Chondrocyte (in vitro differentiated cells): Measurements from ENCODE around the gene TRIM8. TPM values are rescaled to one million over a fixed set of nuclear protein-coding genes. Genes with fewer than 3 reads are reported as not detected.

Experiments used
- DNase-seq: peaks from one replicate; pipeline ENCODE4 v3.0.0; 2021; ENCODE audit warnings: mixed read lengths, low spot score
- H3K27ac Mint-ChIP-seq: one replicate; pipeline ENCODE4 v1.8.0; 2021; ENCODE audit warnings: mild to moderate bottlenecking, moderate library complexity, mixed read lengths; ENCODE audit not compliant: unreplicated experiment
- H3K27me3 Mint-ChIP-seq: 2 replicates; pipeline ENCODE4 v1.8.0; 2021; ENCODE audit warnings: low read depth, mixed read lengths
- H3K36me3 Mint-ChIP-seq: 2 replicates; pipeline ENCODE4 v1.8.0; 2021; ENCODE audit warnings: low read depth, mixed read lengths
- H3K4me1 Mint-ChIP-seq: 2 replicates; pipeline ENCODE4 v1.8.0; 2021; ENCODE audit warnings: low read depth, mild to moderate bottlenecking, mixed read lengths
- H3K4me3 Mint-ChIP-seq: one replicate; pipeline ENCODE4 v1.8.0; 2021; ENCODE audit warnings: mild to moderate bottlenecking, moderate library complexity, mixed read lengths; ENCODE audit not compliant: unreplicated experiment
- H3K9me3 Mint-ChIP-seq: 2 replicates; pipeline ENCODE4 v1.8.0; 2021; ENCODE audit warnings: low read depth, mixed read lengths
- total RNA-seq: library from RNA; stranded (reverse); gene quantifications from 3 replicates; pipeline ENCODE4 v1.2.1, GENCODE V29; 2021
- TF ChIP-seq, protein P1 (sequence below): fragments of 200-600 bp; sonication (generic); IDR thresholded peaks from 2 replicates; pipeline ENCODE4 v1.5.0; 2021; ENCODE audit warnings: antibody characterized with exemption, mild to moderate bottlenecking, moderate library complexity

Gene TRIM8
- total RNA-seq, 1 donor from 2014 or later = 66.8 TPM

DNA sequence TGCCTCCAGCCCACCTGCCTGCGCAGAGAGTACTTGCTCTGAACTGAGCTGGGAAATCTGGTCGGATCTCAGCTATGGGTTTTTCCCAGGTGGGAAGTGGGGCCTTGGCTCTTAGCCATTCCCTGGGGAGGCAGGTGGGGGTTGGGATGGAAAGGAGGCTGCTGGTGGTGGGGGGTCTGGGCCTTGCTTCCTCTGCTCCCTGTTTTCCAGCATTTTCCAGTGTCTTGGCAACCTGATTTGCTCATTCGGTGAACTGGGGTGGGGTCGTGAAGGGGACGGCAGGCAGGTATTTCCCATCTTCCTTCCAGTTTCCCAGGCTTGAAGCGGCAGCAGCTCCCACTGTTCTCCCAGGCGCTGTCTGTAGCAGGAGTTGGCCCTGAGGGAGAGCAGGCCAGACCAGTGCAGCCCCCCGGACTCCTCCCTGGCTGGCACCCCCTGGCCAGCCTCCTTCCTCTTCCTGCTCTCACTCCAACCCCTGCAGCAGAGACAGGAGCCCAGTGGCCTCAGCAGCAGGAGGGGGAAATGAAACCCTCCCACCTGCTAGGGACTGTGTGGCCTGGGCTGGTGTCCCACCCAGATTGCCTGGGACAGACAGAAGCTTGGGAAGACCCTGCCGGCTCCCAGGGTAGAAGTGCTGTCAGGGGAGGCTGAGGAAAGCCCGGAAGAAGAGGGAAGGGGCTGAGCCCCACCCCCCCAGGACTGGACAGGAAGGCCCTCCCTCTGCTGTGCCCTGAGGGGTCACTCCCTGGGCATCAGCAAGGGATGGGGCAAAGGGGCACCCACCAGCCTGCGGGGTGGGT is 6.6 kb downstream of the TRIM8 start:
- H3K36me3 Mint-ChIP-seq = peaks cover 9% of the 10 kb centered on the region

DNA sequence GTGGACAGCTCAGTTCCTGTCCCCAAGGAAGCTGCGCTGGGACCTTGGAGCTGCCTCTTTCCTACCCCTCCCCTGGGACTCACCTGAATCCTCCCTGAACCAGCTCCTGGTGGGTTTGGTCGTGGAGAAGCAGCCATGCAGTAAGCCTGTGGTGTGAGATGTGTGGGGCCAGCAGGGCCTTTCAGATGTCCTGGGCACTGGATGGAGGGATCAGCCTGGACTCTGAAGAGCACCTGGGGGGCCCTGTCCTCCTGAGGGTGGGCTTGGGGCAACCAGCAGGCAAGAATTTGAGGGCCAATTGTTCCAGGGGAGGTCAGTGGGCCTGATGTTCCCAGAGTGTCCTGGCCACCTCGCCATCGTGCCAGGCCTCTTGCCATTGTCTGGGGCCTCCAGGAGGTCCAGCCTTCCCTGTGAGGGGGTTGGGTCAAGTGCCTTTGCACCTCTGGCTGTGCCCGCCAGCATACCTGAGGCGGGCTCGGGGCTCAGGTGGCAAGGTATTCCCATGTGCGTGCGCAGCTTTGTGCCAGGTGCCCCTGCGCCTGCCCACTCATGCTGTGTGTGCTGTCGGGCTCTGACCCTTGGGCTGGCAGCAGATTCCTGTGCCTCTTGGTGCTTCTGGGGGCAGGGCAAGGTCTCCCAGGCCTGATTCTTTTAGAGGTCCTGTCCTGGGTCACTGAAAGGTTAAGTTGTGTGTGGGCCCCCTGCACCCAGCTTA is 7.3 kb downstream of the TRIM8 start:
- Mint-ChIP-seq H3K4me1 (peaks cover 41% of the 10 kb centered on the region), H3K27ac (no peak overlapping the region), H3K4me3 (no peak overlapping the region), H3K36me3 (peaks cover 12% of the 10 kb centered on the region), H3K27me3 (no peaks in the 10 kb centered on the region), H3K9me3 (no peaks in the 10 kb centered on the region)
- TF ChIP-seq, protein P1, sequence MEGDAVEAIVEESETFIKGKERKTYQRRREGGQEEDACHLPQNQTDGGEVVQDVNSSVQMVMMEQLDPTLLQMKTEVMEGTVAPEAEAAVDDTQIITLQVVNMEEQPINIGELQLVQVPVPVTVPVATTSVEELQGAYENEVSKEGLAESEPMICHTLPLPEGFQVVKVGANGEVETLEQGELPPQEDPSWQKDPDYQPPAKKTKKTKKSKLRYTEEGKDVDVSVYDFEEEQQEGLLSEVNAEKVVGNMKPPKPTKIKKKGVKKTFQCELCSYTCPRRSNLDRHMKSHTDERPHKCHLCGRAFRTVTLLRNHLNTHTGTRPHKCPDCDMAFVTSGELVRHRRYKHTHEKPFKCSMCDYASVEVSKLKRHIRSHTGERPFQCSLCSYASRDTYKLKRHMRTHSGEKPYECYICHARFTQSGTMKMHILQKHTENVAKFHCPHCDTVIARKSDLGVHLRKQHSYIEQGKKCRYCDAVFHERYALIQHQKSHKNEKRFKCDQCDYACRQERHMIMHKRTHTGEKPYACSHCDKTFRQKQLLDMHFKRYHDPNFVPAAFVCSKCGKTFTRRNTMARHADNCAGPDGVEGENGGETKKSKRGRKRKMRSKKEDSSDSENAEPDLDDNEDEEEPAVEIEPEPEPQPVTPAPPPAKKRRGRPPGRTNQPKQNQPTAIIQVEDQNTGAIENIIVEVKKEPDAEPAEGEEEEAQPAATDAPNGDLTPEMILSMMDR = no peak
- no peak for DNase-seq

More for the DNA sequence above, 6.6 kb downstream of the TRIM8 start:
- H3K9me3 Mint-ChIP-seq = no peaks in the 10 kb centered on the region
- TF ChIP-seq, protein P1 = no peak
- peak; percentile 64 for DNase-seq
- H3K4me1 Mint-ChIP-seq = peaks cover 49% of the 10 kb centered on the region
- H3K27ac Mint-ChIP-seq = no peak overlapping the region
- no peaks in the 10 kb centered on the region for H3K27me3 Mint-ChIP-seq
- H3K4me3 Mint-ChIP-seq = no peak overlapping the region

DNA sequence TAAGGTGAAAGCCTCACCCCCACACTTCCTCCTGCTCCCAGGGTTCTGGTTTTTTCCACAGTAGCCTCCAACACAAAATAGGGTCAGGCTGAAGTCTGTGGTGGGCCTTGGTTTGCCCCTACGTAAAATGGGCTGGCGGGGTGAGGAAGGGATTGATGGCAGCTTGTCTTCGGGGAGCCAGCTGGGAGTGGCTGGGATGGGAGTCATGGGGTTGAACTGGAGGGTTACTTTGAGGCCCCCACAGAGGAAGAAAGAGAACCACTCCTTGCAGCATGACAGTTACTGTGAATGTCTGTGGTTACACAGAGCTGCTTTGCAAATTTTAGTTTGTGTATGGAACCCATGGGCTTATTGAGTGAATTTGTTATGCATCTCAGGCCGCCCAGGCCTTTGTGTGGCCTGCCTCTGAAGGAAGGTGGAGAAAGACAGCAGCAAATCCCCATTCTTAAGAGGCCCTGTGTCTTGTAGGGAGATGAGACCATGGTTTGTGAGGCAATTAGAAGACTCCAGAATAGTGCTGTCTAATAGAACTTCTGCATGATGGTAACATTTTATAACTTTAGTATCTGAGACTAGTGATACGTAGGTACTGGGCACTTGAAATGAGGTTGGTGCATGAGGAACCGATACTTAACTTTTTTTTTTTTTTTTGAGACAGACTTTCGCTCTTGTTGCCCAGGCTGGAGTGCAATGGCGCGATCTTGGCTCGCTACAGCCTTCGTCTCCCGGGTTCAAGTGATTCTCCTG is 8.1 kb downstream of the TRIM8 start:
- H3K27me3 Mint-ChIP-seq = no peaks in the 10 kb centered on the region
- TF ChIP-seq, protein P1 = no peak
- no peak overlapping the region for H3K4me3 Mint-ChIP-seq
- H3K27ac Mint-ChIP-seq = no peak overlapping the region
- H3K36me3 Mint-ChIP-seq = peaks cover 14% of the 10 kb centered on the region
- peaks cover 34% of the 10 kb centered on the region for H3K4me1 Mint-ChIP-seq
- H3K9me3 Mint-ChIP-seq = no peaks in the 10 kb centered on the region
- DNase-seq = peak; percentile 20

DNA sequence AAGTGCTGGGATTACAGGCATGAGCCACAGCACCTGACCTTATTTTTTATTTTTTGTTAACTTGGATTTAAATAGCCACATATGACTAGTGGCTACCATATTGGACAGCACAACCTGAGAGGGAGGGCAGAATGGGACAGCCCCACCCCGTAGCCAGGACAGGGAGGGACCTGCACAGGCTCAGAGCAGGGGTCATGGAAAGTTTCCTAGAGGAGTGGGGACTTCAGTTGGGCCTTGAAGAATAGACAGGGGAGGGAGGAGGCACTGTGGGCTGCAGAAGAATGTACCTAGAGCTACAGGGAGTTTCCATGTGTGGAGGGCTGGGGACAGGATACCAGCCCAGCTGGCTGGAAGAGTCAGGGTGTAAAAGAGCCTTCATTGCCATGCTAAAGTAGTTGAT is 8.8 kb downstream of the TRIM8 start:
- Mint-ChIP-seq H3K4me3 (no peak overlapping the region), H3K27ac (no peak overlapping the region), H3K4me1 (peaks cover 27% of the 10 kb centered on the region), H3K27me3 (no peaks in the 10 kb centered on the region), H3K9me3 (no peaks in the 10 kb centered on the region), H3K36me3 (peaks cover 18% of the 10 kb centered on the region)
- DNase-seq = peak; percentile 26
- TF ChIP-seq, protein P1 = no peak

DNA sequence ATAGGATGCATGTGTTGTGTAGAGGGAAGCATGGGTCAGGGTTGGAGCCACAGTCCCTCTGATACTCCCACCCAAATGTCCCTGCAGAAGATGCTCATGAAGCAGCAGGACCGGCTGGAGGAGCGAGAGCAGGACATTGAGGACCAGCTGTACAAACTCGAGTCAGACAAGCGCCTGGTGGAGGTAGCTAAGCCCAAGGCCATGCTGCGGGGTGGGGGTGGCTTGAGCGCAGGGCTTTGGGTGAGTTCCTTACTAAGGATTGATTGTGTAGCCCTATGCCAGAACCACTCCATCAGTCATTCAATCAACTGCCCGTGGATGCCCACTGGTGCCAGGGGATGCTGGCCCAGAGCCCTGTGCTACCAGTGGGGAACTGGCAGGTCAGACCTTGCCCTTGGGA is 10.3 kb downstream of the TRIM8 start:
- no peak overlapping the region for H3K4me3 Mint-ChIP-seq
- no peaks in the 10 kb centered on the region for H3K27me3 Mint-ChIP-seq
- H3K36me3 Mint-ChIP-seq = peaks cover 22% of the 10 kb centered on the region
- H3K9me3 Mint-ChIP-seq = no peaks in the 10 kb centered on the region
- H3K4me1 Mint-ChIP-seq = peaks cover 13% of the 10 kb centered on the region
- H3K27ac Mint-ChIP-seq = no peak overlapping the region
- no peak for DNase-seq
- TF ChIP-seq, protein P1 = no peak
